Stimulated activated CD8-positive, alpha-beta memory T cell treated with anti-CD3 and anti-CD28 coated beads, Interleukin-15, amount 100 ng/mL, for 48 hours (primary cell): ENCODE data around the gene C16orf89.

Experiments
- DNase-seq, 2 donors: peaks; one replicate each; pipeline ENCODE4 v3.0.0-alpha.2; 2020; ENCODE audit warnings: low read depth in 2 of 2

The C16orf89 gene

GRCh38 chr16:5005916-5006315, 59.8 kb downstream of the C16orf89 start:
- no peak for DNase-seq

GRCh38 chr16:5004311-5004710, 61.4 kb downstream of the C16orf89 start:
- no peak for DNase-seq

GRCh38 chr16:5003828-5004227, 61.9 kb downstream of the C16orf89 start:
- DNase-seq = no peak

GRCh38 chr16:5003211-5003610, 62.5 kb downstream of the C16orf89 start:
- no peak for DNase-seq

- no peak for DNase-seq
These were observed 63.0 kb downstream of the C16orf89 start for GRCh38 chr16:5002699-5003143.

GRCh38 chr16:5001986-5002385, 63.8 kb downstream of the C16orf89 start:
- DNase-seq = no peak

GRCh38 chr16:5001571-5001970, 64.2 kb downstream of the C16orf89 start:
- no peak for DNase-seq

- DNase-seq = no peak
These were observed 65.2 kb downstream of the C16orf89 start for GRCh38 chr16:5000573-5001001.

GRCh38 chr16:4994719-4995434, 70.9 kb downstream of the C16orf89 start:
- no peak for DNase-seq
